K562 (cell line): ENCODE results near the gene TMEM39B. TPM values are rescaled to one million over a fixed set of nuclear protein-coding genes. Genes with fewer than 3 reads are reported as not detected.

ENCODE experiments used
- CHD1 ChIP-seq: fragments of 200-600 bp; sonication (generic); IDR thresholded peaks from one replicate; pipeline ENCODE4 v1.6.1; 2012; ENCODE audit warnings: mild to moderate bottlenecking, moderate library complexity, low read length, inconsistent platforms
- E2F3 ChIP-seq: fragments of 250-450 bp; sonication (Bioruptor Pico); IDR thresholded peaks from 2 replicates; pipeline ENCODE4 v1.4.0; 2020; ENCODE audit warnings: mild to moderate bottlenecking
- FOXP4 ChIP-seq: sonication (generic); formaldehyde crosslinking; IDR thresholded peaks from 2 replicates; pipeline ENCODE4 v1.8.0; 2022; ENCODE audit warnings: mild to moderate bottlenecking, missing genetic modification reagents, borderline replicate concordance
- HEY1 ChIP-seq: fragments of 250-450 bp; sonication (Bioruptor Pico); IDR thresholded peaks from 2 replicates; pipeline ENCODE4 v1.5.0; 2020; ENCODE audit warnings: mild to moderate bottlenecking, moderate library complexity, borderline replicate concordance
- HMG20B ChIP-seq: fragments of 250-450 bp; sonication (Bioruptor Pico); IDR thresholded peaks from 2 replicates; pipeline ENCODE4 v1.5.0; 2021; ENCODE audit warnings: mild to moderate bottlenecking
- ILF3 ChIP-seq: fragments of 450-650 bp; IDR thresholded peaks from 2 replicates; pipeline ENCODE4 v1.6.1; 2018; ENCODE audit warnings: antibody characterized with exemption, mild to moderate bottlenecking, moderate library complexity, borderline replicate concordance
- KLF10 ChIP-seq: fragments of 250-450 bp; sonication (Bioruptor Pico); IDR thresholded peaks from 2 replicates; pipeline ENCODE4 v1.6.1; 2021; ENCODE audit warnings: matching md5 sums
- MAFK ChIP-seq: IDR thresholded peaks from 2 replicates; pipeline ENCODE4 v1.6.1; 2011; ENCODE audit warnings: low read length, improper control_type of control experiment
- MITF ChIP-seq: IDR thresholded peaks from 2 replicates; pipeline ENCODE4 v1.6.1; 2014; ENCODE audit warnings: antibody characterized with exemption
- NFYB ChIP-seq: IDR thresholded peaks from 2 replicates; pipeline ENCODE4 v1.6.1; 2011; ENCODE audit warnings: mild to moderate bottlenecking, moderate library complexity; ENCODE audit not compliant: insufficient read length; ENCODE audit errors: extremely low read depth
- RFX5 ChIP-seq: IDR thresholded peaks from 2 replicates; pipeline ENCODE4 v1.6.1; 2011; ENCODE audit warnings: low read depth, mild to moderate bottlenecking, improper control_type of control experiment, low read length
- SNRNP70 ChIP-seq: fragments of 200-400 bp; formaldehyde crosslinking; optimal IDR thresholded peaks from 2 replicates; pipeline ENCODE3; 2017; ENCODE audit warnings: low read depth, low read length
- SREBF2 ChIP-seq: sonication (generic); formaldehyde crosslinking; IDR thresholded peaks from 2 replicates; pipeline ENCODE4 v1.4.0; 2020; ENCODE audit warnings: mild to moderate bottlenecking, missing genetic modification reagents
- TOE1 ChIP-seq, 2 experiments: fragments of 450-650 bp in 1 of 2; sonication (generic) in 1 of 2; formaldehyde crosslinking in 1 of 2; IDR thresholded peaks; 2 replicates each; pipeline versions ENCODE4 v1.7.1 to v1.8.0; 2016 to 2022; ENCODE audit warnings: borderline replicate concordance in 2 of 2, mild to moderate bottlenecking in 2 of 2, antibody characterized with exemption in 1 of 2, inconsistent platforms in 1 of 2, low read depth in 1 of 2, missing genetic modification reagents in 1 of 2, moderate library complexity in 1 of 2
- WHSC1 ChIP-seq: IDR thresholded peaks from one replicate; pipeline ENCODE4 v1.6.1; 2012; ENCODE audit warnings: low read length, control low read depth, inconsistent platforms
- ZFP1 ChIP-seq: fragments of 450-650 bp; formaldehyde crosslinking; IDR thresholded peaks from 2 replicates; pipeline ENCODE4 v1.4.0; 2020; ENCODE audit warnings: mild to moderate bottlenecking, mixed read lengths
- ZNF143 ChIP-seq: sonication (generic); formaldehyde crosslinking; IDR thresholded peaks from 2 replicates; pipeline ENCODE4 v1.9.0; 2022; ENCODE audit warnings: mild to moderate bottlenecking, missing genetic modification reagents
- ZNF780A ChIP-seq: fragments of 250-450 bp; sonication (Bioruptor Pico); IDR thresholded peaks from 2 replicates; pipeline ENCODE4 v1.5.0; 2021; ENCODE audit warnings: mild to moderate bottlenecking
- ZZZ3 ChIP-seq: fragments of 450-650 bp; IDR thresholded peaks from 2 replicates; pipeline ENCODE4 v1.6.1; 2016; ENCODE audit warnings: antibody characterized with exemption, mild to moderate bottlenecking, moderate library complexity
- polyA plus RNA-seq, 8 experiments: library from polyadenylated mRNA; depleted of rRNA in 4 of 8; stranded (reverse) in 5 of 8; unstranded in 3 of 8; fragments of >200 nt; fragmentation: Nextera tagmentation in 2 of 8; fragmentation: Illumina TruSeq in 1 of 8; extraction: Ambion mirVana in 2 of 8; extraction: Trizol in 1 of 8; gene quantifications; 2 replicates each; pipeline versions ENCODE4 v1.2.1 to v1.2.3, GENCODE V29; 2011 to 2014; ENCODE audit warnings: inconsistent platforms in 1 of 8, missing spikeins in 1 of 8
- total RNA-seq, 7 experiments: library from RNA; depleted of rRNA in 6 of 7; stranded (reverse); fragments of >200 nt in 6 of 7; fragmentation: Illumina TruSeq in 2 of 7; extraction: Trizol in 2 of 7; gene quantifications; 2 replicates each; pipeline versions ENCODE4 v1.2.1 to v1.2.3, GENCODE V29; 2011 to 2021; ENCODE audit warnings: low replicate concordance in 1 of 7
- TF ChIP-seq, protein P1 (sequence below): fragments of 450-650 bp; IDR thresholded peaks from 2 replicates; pipeline ENCODE4 v1.6.1; 2018; ENCODE audit warnings: mild to moderate bottlenecking, low read depth; ENCODE audit not compliant: partially characterized antibody

The TMEM39B gene
- total and polyA plus RNA-seq, 9 of the 15 experiments (the other 6 are each of a cell fraction or from before 2014, with no cell fraction given), result 0.92 to 28.5 (median 9.7) TPM

DNA sequence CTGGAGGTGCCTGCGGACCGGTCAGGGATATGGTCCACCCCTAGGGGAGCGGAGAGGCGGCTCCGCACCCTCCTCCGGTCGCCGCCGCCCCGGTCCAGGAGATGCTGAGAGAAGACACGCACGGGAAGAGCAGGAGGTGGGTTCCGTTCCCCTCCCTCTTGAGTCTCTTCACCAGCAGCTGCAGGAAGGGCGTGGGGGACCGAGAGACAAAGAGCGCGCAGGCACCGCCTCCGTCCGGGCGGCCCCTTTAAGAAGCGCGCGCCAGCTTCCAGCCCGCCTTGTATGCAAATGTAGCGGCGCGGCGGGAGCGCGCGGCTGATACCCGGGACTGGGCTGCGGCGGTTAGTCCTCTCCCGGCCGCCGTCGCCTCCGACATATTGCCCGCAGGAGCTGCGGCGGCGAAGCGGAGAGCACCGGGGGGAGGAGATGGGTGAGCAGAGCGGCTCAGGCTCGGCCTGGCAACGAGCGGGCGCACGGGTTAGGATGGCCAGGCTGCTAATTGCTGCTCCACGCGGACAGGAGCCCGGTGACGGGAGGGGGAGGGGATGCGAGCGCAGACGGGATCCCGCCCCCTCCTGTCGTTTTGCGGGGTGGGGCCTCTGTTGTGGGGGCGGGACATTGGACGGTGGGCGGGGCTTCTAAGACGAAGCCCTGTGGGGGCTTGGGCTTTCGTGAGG is at the start of gene TMEM39B (continued):
- TF ChIP-seq MITF, result no peak
- TF ChIP-seq ZFP1 (CRISPR knock-in tag), result no peak
- no peak for TF ChIP-seq SREBF2 (CRISPR knock-in tag)
- peak; percentile 91 for TF ChIP-seq FOXP4 (CRISPR knock-in tag)
- peak; percentile 93 for TF ChIP-seq TOE1 (IDR thresholded peaks at IDR 0.05; ENCODE audit: borderline replicate concordance)
- TF ChIP-seq TOE1 (CRISPR knock-in tag; IDR thresholded peaks at IDR 0.05; ENCODE audit: borderline replicate concordance, low read depth), result no peak
- 0 out of 2 replicates have a peak, but pooled peaks have one; percentile 49 for TF ChIP-seq E2F3
- no peak for TF ChIP-seq HMG20B (CRISPR knock-in tag)
- TF ChIP-seq CHD1, result no peak
- no peak for TF ChIP-seq HEY1 (CRISPR knock-in tag)
- no peak for TF ChIP-seq KLF10 (CRISPR knock-in tag)
- no peak for TF ChIP-seq ZNF780A (CRISPR knock-in tag)
- no peak for TF ChIP-seq SNRNP70
- TF ChIP-seq WHSC1, result no peak
- TF ChIP-seq, protein P1, sequence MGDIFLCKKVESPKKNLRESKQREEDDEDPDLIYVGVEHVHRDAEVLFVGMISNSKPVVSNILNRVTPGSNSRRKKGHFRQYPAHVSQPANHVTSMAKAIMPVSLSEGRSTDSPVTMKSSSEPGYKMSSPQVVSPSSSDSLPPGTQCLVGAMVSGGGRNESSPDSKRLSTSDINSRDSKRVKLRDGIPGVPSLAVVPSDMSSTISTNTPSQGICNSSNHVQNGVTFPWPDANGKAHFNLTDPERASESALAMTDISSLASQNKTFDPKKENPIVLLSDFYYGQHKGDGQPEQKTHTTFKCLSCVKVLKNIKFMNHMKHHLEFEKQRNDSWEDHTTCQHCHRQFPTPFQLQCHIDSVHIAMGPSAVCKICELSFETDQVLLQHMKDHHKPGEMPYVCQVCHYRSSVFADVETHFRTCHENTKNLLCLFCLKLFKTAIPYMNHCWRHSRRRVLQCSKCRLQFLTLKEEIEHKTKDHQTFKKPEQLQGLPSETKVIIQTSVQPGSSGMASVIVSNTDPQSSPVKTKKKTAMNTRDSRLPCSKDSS, result no peak
- TF ChIP-seq ILF3, result no peak
- TF ChIP-seq NFYB, result no peak
- no peak for TF ChIP-seq ZNF143 (CRISPR knock-in tag)
- TF ChIP-seq ZZZ3, result no peak
- TF ChIP-seq RFX5, result no peak
- TF ChIP-seq MAFK, result no peak
